HEK293 (cell line): ENCODE results near the gene CHRD.

Source experiments
- CTCF ChIA-PET: fragments of 350-600 bp; formaldehyde crosslinking; extraction: SDS; loops from one replicate; lab custom pipeline; 2021; ENCODE audit warnings: antibody characterized with exemption; lab: Yijun Ruan, JAX
- POLR2A ChIA-PET: fragments of 300-600 bp; formaldehyde crosslinking; extraction: SDS; loops from one replicate; lab custom pipeline; 2020; ENCODE audit warnings: antibody characterized with exemption, inconsistent platforms; lab: Yijun Ruan, JAX
- H3K27ac ChIP-seq: fragments of 200-500 bp; sonication (Bioruptor generic); 2 replicates; pipeline ENCODE4 v1.5.1; 2014; ENCODE audit warnings: low read depth, low read length, control low read depth, inconsistent platforms; ENCODE audit errors: extremely low read depth
- H3K36me3 ChIP-seq, 2 experiments: fragments of 200-500 bp in 1 of 2; sonication (Bioruptor generic) in 1 of 2; 1 replicate in 1 of 2; 2 replicates in 1 of 2; pipeline ENCODE4 v1.5.1; 2014 to 2017; ENCODE audit warnings: inconsistent platforms in 2 of 2, low read length in 2 of 2; ENCODE audit not compliant: control insufficient read depth in 2 of 2, insufficient read depth in 1 of 2
- H3K4me1 ChIP-seq: fragments of 200-500 bp; sonication (Bioruptor generic); 2 replicates; pipeline ENCODE4 v1.5.1; 2014; ENCODE audit warnings: mild to moderate bottlenecking, low read length, inconsistent platforms; ENCODE audit not compliant: control insufficient read depth, insufficient read depth
- H3K4me3 ChIP-seq: 2 replicates; pipeline ENCODE4 v1.5.1; 2011; ENCODE audit warnings: low read depth, mild to moderate bottlenecking, control low read depth, low read length, moderate library complexity
- H3K9me3 ChIP-seq: fragments of 200-500 bp; sonication (Bioruptor generic); 2 replicates; pipeline ENCODE4 v1.5.1; 2014; ENCODE audit warnings: low read depth, low read length, inconsistent platforms; ENCODE audit not compliant: control insufficient read depth, insufficient read depth
- FEZF1 ChIP-seq: fragments of 450-650 bp; formaldehyde crosslinking; IDR thresholded peaks from 2 replicates; pipeline ENCODE4 v1.5.1; 2016; ENCODE audit warnings: missing biosample characterization, missing genetic modification characterization
- SP7 ChIP-seq: fragments of 450-650 bp; formaldehyde crosslinking; IDR thresholded peaks from 2 replicates; pipeline ENCODE4 v1.5.1; 2016; ENCODE audit warnings: missing biosample characterization, missing genetic modification characterization
- YY2 ChIP-seq: fragments of 450-650 bp; formaldehyde crosslinking; IDR thresholded peaks from 2 replicates; pipeline ENCODE4 v1.5.1; 2016; ENCODE audit warnings: missing biosample characterization, missing genetic modification characterization
- ZIC2 ChIP-seq: fragments of 450-650 bp; formaldehyde crosslinking; IDR thresholded peaks from 2 replicates; pipeline ENCODE4 v1.5.1; 2016; ENCODE audit warnings: missing biosample characterization, missing genetic modification characterization
- ZNF114 ChIP-seq: fragments of 450-650 bp; formaldehyde crosslinking; IDR thresholded peaks from 2 replicates; pipeline ENCODE4 v1.5.0; 2017; ENCODE audit warnings: missing biosample characterization, missing genetic modification characterization
- ZNF140 ChIP-seq: fragments of 450-650 bp; formaldehyde crosslinking; IDR thresholded peaks from 2 replicates; pipeline ENCODE4 v1.5.1; 2016; ENCODE audit warnings: missing biosample characterization, missing genetic modification characterization
- ZNF155 ChIP-seq: fragments of 450-650 bp; formaldehyde crosslinking; IDR thresholded peaks from 2 replicates; pipeline ENCODE4 v1.5.1; 2016; ENCODE audit warnings: missing biosample characterization, missing genetic modification characterization
- ZNF174 ChIP-seq: fragments of 450-650 bp; formaldehyde crosslinking; IDR thresholded peaks from 2 replicates; pipeline ENCODE4 v1.5.0; 2017; ENCODE audit warnings: missing biosample characterization, mild to moderate bottlenecking, missing genetic modification characterization
- ZNF202 ChIP-seq: fragments of 450-650 bp; formaldehyde crosslinking; IDR thresholded peaks from 2 replicates; pipeline ENCODE4 v1.5.1; 2016; ENCODE audit warnings: missing biosample characterization, missing genetic modification characterization, borderline replicate concordance
- ZNF423 ChIP-seq: fragments of 450-650 bp; formaldehyde crosslinking; IDR thresholded peaks from 2 replicates; pipeline ENCODE4 v1.5.1; 2016; ENCODE audit warnings: missing biosample characterization, missing genetic modification characterization
- ZNF426 ChIP-seq: fragments of 450-650 bp; formaldehyde crosslinking; IDR thresholded peaks from 2 replicates; pipeline ENCODE4 v1.5.1; 2017; ENCODE audit warnings: missing biosample characterization, missing genetic modification characterization, mild to moderate bottlenecking, inconsistent platforms, moderate library complexity
- ZNF433 ChIP-seq: fragments of 450-650 bp; formaldehyde crosslinking; IDR thresholded peaks from 2 replicates; pipeline ENCODE4 v1.5.1; 2016; ENCODE audit warnings: missing biosample characterization, missing genetic modification characterization, low read depth
- ZNF596 ChIP-seq: fragments of 450-650 bp; IDR thresholded peaks from 2 replicates; pipeline ENCODE4 v1.5.0; 2018; ENCODE audit warnings: missing biosample characterization, mild to moderate bottlenecking, missing genetic modification characterization, moderate library complexity
- ZNF610 ChIP-seq: fragments of 450-650 bp; formaldehyde crosslinking; IDR thresholded peaks from 2 replicates; pipeline ENCODE4 v1.5.1; 2016; ENCODE audit warnings: missing biosample characterization, missing genetic modification characterization, borderline replicate concordance
- ZNF629 ChIP-seq: fragments of 450-650 bp; formaldehyde crosslinking; IDR thresholded peaks from 2 replicates; pipeline ENCODE4 v1.5.1; 2017; ENCODE audit warnings: missing biosample characterization, missing genetic modification characterization
- ZNF677 ChIP-seq: fragments of 450-650 bp; IDR thresholded peaks from 2 replicates; pipeline ENCODE4 v1.5.0; 2018; ENCODE audit warnings: missing biosample characterization, mild to moderate bottlenecking, missing genetic modification characterization, moderate library complexity
- ZNF76 ChIP-seq: fragments of 450-650 bp; formaldehyde crosslinking; IDR thresholded peaks from 2 replicates; pipeline ENCODE4; 2016; ENCODE audit warnings: low read depth, missing biosample characterization, missing genetic modification characterization, borderline replicate concordance
- ZNF777 ChIP-seq: fragments of 450-650 bp; formaldehyde crosslinking; IDR thresholded peaks from 2 replicates; pipeline ENCODE4 v1.5.1; 2017; ENCODE audit warnings: missing biosample characterization, missing genetic modification characterization, borderline replicate concordance
- ZNF843 ChIP-seq: fragments of 450-650 bp; formaldehyde crosslinking; IDR thresholded peaks from 2 replicates; pipeline ENCODE4 v1.5.1; 2016; ENCODE audit warnings: missing biosample characterization, missing genetic modification characterization
- ZSCAN30 ChIP-seq: fragments of 450-650 bp; IDR thresholded peaks from 2 replicates; pipeline ENCODE4 v1.5.1; 2018; ENCODE audit warnings: missing biosample characterization, mild to moderate bottlenecking, missing genetic modification characterization, moderate library complexity
- TF ChIP-seq, protein P1 (sequence below): fragments of 450-650 bp; formaldehyde crosslinking; IDR thresholded peaks from 2 replicates; pipeline ENCODE4 v1.5.1; 2016; ENCODE audit warnings: missing biosample characterization, missing genetic modification characterization
- TF ChIP-seq, protein P2 (sequence below): fragments of 450-650 bp; formaldehyde crosslinking; IDR thresholded peaks from 2 replicates; pipeline ENCODE4 v1.5.1; 2017; ENCODE audit warnings: missing biosample characterization, missing genetic modification characterization
- TF ChIP-seq, protein P3 (sequence below): fragments of 450-650 bp; formaldehyde crosslinking; IDR thresholded peaks from 2 replicates; pipeline ENCODE4 v1.5.1; 2016; ENCODE audit warnings: missing biosample characterization, missing genetic modification characterization
- TF ChIP-seq, protein P4 (sequence below): fragments of 450-650 bp; formaldehyde crosslinking; IDR thresholded peaks from 2 replicates; pipeline ENCODE4 v1.5.1; 2017; ENCODE audit warnings: missing biosample characterization, missing genetic modification characterization
- TF ChIP-seq, protein P5 (sequence below): fragments of 450-650 bp; formaldehyde crosslinking; IDR thresholded peaks from 2 replicates; pipeline ENCODE4 v1.5.1; 2016; ENCODE audit warnings: missing biosample characterization, missing genetic modification characterization

The CHRD gene

DNA sequence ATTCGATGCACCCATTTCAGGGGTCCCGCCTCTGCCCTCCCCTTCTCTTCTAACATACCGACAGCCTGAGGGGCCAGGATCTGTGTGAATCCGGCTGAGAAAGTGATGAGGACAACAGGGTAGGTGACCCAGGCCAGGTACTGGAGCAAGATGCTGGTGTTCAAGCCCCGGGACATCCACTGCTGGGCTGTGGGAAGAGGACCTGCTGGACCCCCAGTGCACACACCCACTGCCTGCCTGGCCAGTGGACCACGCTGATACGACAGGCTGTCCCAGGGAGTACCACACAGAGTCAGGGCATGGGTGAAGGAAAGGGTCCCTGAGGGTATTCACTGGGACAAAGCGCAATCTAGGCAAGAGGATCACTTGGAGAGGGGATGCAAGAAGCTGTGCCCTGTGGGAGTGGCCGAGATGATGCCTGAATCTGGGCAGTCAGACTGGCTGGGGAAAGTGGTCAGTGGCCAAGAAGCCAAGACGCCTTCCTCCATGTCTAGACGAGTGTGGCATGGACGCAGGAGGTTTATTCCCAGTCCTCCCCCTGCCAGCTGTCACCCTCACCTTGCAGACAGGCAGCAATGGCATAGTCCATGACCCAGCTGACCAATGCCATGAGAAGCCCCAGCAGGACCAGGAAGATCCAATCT, 21.6 kb upstream of the CHRD start:
- Histone ChIP-seq H3K36me3 (peaks cover 0 to 48% of the 10 kb centered on the region in 2 experiments; a peak in 1 of 3 replicates), H3K4me3 (no peak overlapping the region), H3K4me1 (no peaks in the 10 kb centered on the region), H3K9me3 (no peaks in the 10 kb centered on the region), H3K27ac (no peak overlapping the region)
- TF ChIP-seq, protein P1, sequence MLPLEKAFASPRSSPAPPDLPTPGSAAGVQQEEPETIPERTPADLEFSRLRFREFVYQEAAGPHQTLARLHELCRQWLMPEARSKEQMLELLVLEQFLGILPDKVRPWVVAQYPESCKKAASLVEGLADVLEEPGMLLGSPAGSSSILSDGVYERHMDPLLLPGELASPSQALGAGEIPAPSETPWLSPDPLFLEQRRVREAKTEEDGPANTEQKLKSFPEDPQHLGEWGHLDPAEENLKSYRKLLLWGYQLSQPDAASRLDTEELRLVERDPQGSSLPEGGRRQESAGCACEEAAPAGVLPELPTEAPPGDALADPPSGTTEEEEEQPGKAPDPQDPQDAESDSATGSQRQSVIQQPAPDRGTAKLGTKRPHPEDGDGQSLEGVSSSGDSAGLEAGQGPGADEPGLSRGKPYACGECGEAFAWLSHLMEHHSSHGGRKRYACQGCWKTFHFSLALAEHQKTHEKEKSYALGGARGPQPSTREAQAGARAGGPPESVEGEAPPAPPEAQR (tag by site-specific recombination), result no peak
- TF ChIP-seq ZNF174 (tag by site-specific recombination), result no peak
- no peak for TF ChIP-seq ZNF202
- TF ChIP-seq ZNF596 (tag by site-specific recombination), result no peak
- no peak for TF ChIP-seq ZNF843 (tag by site-specific recombination)
- TF ChIP-seq YY2 (tag by site-specific recombination), result no peak
- TF ChIP-seq, protein P2, sequence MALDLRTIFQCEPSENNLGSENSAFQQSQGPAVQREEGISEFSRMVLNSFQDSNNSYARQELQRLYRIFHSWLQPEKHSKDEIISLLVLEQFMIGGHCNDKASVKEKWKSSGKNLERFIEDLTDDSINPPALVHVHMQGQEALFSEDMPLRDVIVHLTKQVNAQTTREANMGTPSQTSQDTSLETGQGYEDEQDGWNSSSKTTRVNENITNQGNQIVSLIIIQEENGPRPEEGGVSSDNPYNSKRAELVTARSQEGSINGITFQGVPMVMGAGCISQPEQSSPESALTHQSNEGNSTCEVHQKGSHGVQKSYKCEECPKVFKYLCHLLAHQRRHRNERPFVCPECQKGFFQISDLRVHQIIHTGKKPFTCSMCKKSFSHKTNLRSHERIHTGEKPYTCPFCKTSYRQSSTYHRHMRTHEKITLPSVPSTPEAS (tag by site-specific recombination), result no peak
- no peak for TF ChIP-seq ZNF426 (tag by site-specific recombination)
- TF ChIP-seq ZNF140 (tag by site-specific recombination), result no peak
- TF ChIP-seq ZNF610 (tag by site-specific recombination), result no peak
- TF ChIP-seq ZNF114 (tag by site-specific recombination), result no peak
- ChIA-PET POLR2A (no interaction called here), CTCF (interaction anchor here (0.7 to 0.9 kb wide), 3 partner anchors 7 to 166 kb away, joined by 3 read pairs; no protein-coding TSS in a partner anchor)

DNA sequence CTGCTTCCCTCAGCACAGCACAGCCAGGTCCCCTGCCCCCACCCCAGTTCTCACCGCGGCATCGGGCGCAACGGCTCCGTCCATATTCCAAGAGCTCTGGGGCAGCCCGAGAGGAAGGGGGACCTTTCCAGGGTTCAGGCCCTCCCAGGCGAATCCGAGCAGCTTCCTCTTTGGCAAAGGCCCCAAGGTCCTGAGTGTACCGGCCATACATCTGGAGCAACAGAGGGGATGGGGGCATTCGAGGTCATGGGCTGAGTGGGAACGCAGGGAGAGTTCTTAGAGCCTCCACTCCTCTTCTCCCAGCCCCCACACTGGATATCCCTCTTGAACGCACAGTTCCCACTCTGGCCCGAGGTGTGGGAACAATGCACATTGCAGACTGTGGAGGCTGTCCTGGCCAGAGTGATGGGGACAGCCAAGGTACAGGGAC, 20.9 kb upstream of the CHRD start:
- Histone ChIP-seq H3K4me3 (no peak overlapping the region), H3K4me1 (no peaks in the 10 kb centered on the region), H3K27ac (no peak overlapping the region), H3K9me3 (no peaks in the 10 kb centered on the region), H3K36me3 (peaks cover 0 to 42% of the 10 kb centered on the region in 2 experiments; a peak in 1 of 3 replicates)
- ChIA-PET POLR2A (no interaction called here), CTCF (interaction anchor here (0.7 to 0.9 kb wide), 3 partner anchors 8 to 166 kb away, joined by 3 read pairs; no protein-coding TSS in a partner anchor)
- TF ChIP-seq ZIC2 (tag by site-specific recombination) (no peak), FEZF1 (tag by site-specific recombination) (no peak), SP7 (tag by site-specific recombination) (no peak), ZNF677 (tag by site-specific recombination) (no peak), ZNF76 (tag by site-specific recombination) (no peak), ZNF629 (tag by site-specific recombination) (no peak), ZNF155 (tag by site-specific recombination) (no peak), ZNF423 (no peak), ZNF610 (tag by site-specific recombination) (no peak), ZNF433 (no peak), ZSCAN30 (no peak), ZNF777 (tag by site-specific recombination) (no peak)
- TF ChIP-seq, protein P3, sequence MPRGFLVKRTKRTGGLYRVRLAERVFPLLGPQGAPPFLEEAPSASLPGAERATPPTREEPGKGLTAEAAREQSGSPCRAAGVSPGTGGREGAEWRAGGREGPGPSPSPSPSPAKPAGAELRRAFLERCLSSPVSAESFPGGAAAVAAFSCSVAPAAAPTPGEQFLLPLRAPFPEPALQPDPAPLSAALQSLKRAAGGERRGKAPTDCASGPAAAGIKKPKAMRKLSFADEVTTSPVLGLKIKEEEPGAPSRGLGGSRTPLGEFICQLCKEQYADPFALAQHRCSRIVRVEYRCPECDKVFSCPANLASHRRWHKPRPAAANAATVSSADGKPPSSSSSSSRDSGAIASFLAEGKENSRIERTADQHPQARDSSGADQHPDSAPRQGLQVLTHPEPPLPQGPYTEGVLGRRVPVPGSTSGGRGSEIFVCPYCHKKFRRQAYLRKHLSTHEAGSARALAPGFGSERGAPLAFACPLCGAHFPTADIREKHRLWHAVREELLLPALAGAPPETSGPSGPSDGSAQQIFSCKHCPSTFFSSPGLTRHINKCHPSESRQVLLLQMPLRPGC (tag by site-specific recombination), result no peak
- TF ChIP-seq, protein P4, sequence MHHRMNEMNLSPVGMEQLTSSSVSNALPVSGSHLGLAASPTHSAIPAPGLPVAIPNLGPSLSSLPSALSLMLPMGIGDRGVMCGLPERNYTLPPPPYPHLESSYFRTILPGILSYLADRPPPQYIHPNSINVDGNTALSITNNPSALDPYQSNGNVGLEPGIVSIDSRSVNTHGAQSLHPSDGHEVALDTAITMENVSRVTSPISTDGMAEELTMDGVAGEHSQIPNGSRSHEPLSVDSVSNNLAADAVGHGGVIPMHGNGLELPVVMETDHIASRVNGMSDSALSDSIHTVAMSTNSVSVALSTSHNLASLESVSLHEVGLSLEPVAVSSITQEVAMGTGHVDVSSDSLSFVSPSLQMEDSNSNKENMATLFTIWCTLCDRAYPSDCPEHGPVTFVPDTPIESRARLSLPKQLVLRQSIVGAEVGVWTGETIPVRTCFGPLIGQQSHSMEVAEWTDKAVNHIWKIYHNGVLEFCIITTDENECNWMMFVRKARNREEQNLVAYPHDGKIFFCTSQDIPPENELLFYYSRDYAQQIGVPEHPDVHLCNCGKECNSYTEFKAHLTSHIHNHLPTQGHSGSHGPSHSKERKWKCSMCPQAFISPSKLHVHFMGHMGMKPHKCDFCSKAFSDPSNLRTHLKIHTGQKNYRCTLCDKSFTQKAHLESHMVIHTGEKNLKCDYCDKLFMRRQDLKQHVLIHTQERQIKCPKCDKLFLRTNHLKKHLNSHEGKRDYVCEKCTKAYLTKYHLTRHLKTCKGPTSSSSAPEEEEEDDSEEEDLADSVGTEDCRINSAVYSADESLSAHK (tag by site-specific recombination), result no peak
- TF ChIP-seq, protein P5, sequence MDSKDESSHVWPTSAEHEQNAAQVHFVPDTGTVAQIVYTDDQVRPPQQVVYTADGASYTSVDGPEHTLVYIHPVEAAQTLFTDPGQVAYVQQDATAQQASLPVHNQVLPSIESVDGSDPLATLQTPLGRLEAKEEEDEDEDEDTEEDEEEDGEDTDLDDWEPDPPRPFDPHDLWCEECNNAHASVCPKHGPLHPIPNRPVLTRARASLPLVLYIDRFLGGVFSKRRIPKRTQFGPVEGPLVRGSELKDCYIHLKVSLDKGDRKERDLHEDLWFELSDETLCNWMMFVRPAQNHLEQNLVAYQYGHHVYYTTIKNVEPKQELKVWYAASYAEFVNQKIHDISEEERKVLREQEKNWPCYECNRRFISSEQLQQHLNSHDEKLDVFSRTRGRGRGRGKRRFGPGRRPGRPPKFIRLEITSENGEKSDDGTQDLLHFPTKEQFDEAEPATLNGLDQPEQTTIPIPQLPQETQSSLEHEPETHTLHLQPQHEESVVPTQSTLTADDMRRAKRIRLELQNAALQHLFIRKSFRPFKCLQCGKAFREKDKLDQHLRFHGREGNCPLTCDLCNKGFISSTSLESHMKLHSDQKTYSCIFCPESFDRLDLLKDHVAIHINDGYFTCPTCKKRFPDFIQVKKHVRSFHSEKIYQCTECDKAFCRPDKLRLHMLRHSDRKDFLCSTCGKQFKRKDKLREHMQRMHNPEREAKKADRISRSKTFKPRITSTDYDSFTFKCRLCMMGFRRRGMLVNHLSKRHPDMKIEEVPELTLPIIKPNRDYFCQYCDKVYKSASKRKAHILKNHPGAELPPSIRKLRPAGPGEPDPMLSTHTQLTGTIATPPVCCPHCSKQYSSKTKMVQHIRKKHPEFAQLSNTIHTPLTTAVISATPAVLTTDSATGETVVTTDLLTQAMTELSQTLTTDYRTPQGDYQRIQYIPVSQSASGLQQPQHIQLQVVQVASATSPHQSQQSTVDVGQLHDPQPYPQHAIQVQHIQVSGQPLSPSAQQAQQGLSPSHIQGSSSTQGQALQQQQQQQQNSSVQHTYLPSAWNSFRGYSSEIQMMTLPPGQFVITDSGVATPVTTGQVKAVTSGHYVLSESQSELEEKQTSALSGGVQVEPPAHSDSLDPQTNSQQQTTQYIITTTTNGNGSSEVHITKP, result no peak
